ENCODE results near the gene GNPTAB. TPM values are rescaled to one million over a fixed set of nuclear protein-coding genes. Genes with fewer than 3 reads are reported as not detected.
A peak's percentile ranks its signal among the peaks of the same experiment; 100 is the strongest.

The GNPTAB gene
- total RNA-seq, 2 experiments from 2014 or later, result 19.6 to 20.2 TPM

- POLR2A ChIA-PET, result no interaction called here
- CTCF ChIA-PET, result interaction anchor here (0.6 to 1.0 kb wide), 2 partner anchors 24 to 71 kb away, joined by 3 read pairs; no protein-coding TSS in a partner anchor
- Mint-ChIP-seq H3K4me1 (ENCODE audit: low read depth) (peaks cover 2% of the 10 kb centered on the region), H3K36me3 (no peaks in the 10 kb centered on the region), H3K27ac (no peak overlapping the region), H3K4me3 (no peak overlapping the region), H3K9me3 (no peaks in the 10 kb centered on the region), H3K27me3 (no peaks in the 10 kb centered on the region)
- intact Hi-C loops (cut with micrococcal nuclease), result no loop called here
- DNase-seq, result no peak
These were observed 14.5 kb upstream of the GNPTAB start for GRCh38 chr12:101845137-101845711.

- no peak for DNase-seq
- Mint-ChIP-seq H3K9me3 (no peaks in the 10 kb centered on the region), H3K27me3 (no peaks in the 10 kb centered on the region), H3K4me3 (no peak overlapping the region), H3K36me3 (no peaks in the 10 kb centered on the region), H3K27ac (no peak overlapping the region), H3K4me1 (ENCODE audit: low read depth) (peaks cover 10% of the 10 kb centered on the region)
- intact Hi-C loops (cut with micrococcal nuclease), result no loop called here
- POLR2A ChIA-PET, result no interaction called here
- CTCF ChIA-PET, result interaction anchor here (1.1 to 6.8 kb wide), 8 partner anchors 14 to 118 kb away, joined by 3 to 141 read pairs (median 13); partner anchors contain the start of gene GNPTAB
These were observed 10.3 kb upstream of the GNPTAB start for GRCh38 chr12:101841069-101841468.

- Mint-ChIP-seq H3K27ac (no peak overlapping the region), H3K27me3 (no peaks in the 10 kb centered on the region), H3K4me3 (no peak overlapping the region), H3K9me3 (no peaks in the 10 kb centered on the region), H3K4me1 (ENCODE audit: low read depth) (peaks cover 10% of the 10 kb centered on the region), H3K36me3 (no peaks in the 10 kb centered on the region)
- POLR2A ChIA-PET, result interaction anchor here (1.0 kb wide), 1 partner anchor 9 kb away, joined by 3 read pairs; the partner anchor contains the start of gene GNPTAB
- intact Hi-C loops (cut with micrococcal nuclease), result loop anchor here (1.0 to 10.0 kb wide), 3 partner anchors 66 to 425 kb away; no protein-coding TSS in a partner anchor
- CTCF ChIA-PET, result interaction anchor here (0.8 to 6.8 kb wide), 39 partner anchors 9 to 432 kb away, joined by 3 to 141 read pairs (median 4); partner anchors contain the start of genes ARL1 and GNPTAB
- DNase-seq, result peak; percentile 74
These were observed 8.8 kb upstream of the GNPTAB start for GRCh38 chr12:101839324-101840283.

- peak overlapping the region; percentile 13 for H3K27ac Mint-ChIP-seq
- H3K4me3 Mint-ChIP-seq, result no peak overlapping the region
- intact Hi-C loops (cut with micrococcal nuclease), result loop anchor here (1.0 to 10.0 kb wide), 3 partner anchors 65 to 424 kb away; no protein-coding TSS in a partner anchor
- H3K9me3 Mint-ChIP-seq, result no peaks in the 10 kb centered on the region
- ChIA-PET CTCF (interaction anchor here (0.8 to 6.8 kb wide), 14 partner anchors 12 to 424 kb away, joined by 3 to 141 read pairs (median 4); partner anchors contain the start of gene GNPTAB), POLR2A (no interaction called here)
- peak; percentile 17 for DNase-seq
- H3K27me3 Mint-ChIP-seq, result no peaks in the 10 kb centered on the region
- peaks cover 10% of the 10 kb centered on the region for H3K4me1 Mint-ChIP-seq (ENCODE audit: low read depth)
- H3K36me3 Mint-ChIP-seq, result no peaks in the 10 kb centered on the region
These were observed 8.0 kb upstream of the GNPTAB start for GRCh38 chr12:101838628-101839323.

GRCh38 chr12:101832030-101832429, 1.3 kb upstream of the GNPTAB start:
- H3K36me3 Mint-ChIP-seq, result no peaks in the 10 kb centered on the region
- H3K4me1 Mint-ChIP-seq (ENCODE audit: low read depth), result peaks cover 26% of the 10 kb centered on the region
- ChIA-PET CTCF (interaction anchor here (1.2 to 12.5 kb wide), 9 partner anchors 9 to 133 kb away, joined by 6 to 155 read pairs (median 21); partner anchors contain the start of gene CHPT1), POLR2A (no interaction called here)
- no peak for DNase-seq
- no peak overlapping the region for H3K27ac Mint-ChIP-seq
- intact Hi-C loops (cut with micrococcal nuclease), result loop anchor here (10.0 kb wide), 1 partner anchor 267 kb away; no protein-coding TSS in a partner anchor
- H3K27me3 Mint-ChIP-seq, result no peaks in the 10 kb centered on the region
- H3K9me3 Mint-ChIP-seq, result no peaks in the 10 kb centered on the region
- H3K4me3 Mint-ChIP-seq, result no peak overlapping the region

GRCh38 chr12:101829639-101830366, 956 bp downstream of the GNPTAB start:
- Mint-ChIP-seq H3K27me3 (no peaks in the 10 kb centered on the region), H3K4me3 (peak overlapping the region; percentile 96), H3K9me3 (no peaks in the 10 kb centered on the region), H3K4me1 (ENCODE audit: low read depth) (peaks cover 44% of the 10 kb centered on the region), H3K36me3 (no peaks in the 10 kb centered on the region), H3K27ac (peak overlapping the region; percentile 81)
- DNase-seq, result no peak
- POLR2A ChIA-PET, result interaction anchor here (0.7 to 2.2 kb wide), 6 partner anchors 9 to 422 kb away, joined by 3 to 8 read pairs (median 5); partner anchors contain the start of gene ARL1
- CTCF ChIA-PET, result interaction anchor here (0.6 to 12.5 kb wide), 24 partner anchors 9 to 597 kb away, joined by 3 to 155 read pairs (median 6); partner anchors contain the start of gene CHPT1
- intact Hi-C loops (cut with micrococcal nuclease), result loop anchor here (1.0 to 10.0 kb wide), 6 partner anchors 37 to 423 kb away; partner anchors contain the start of genes ARL1 and CHPT1

GRCh38 chr12:101828463-101829196, 2.1 kb downstream of the GNPTAB start:
- no peaks in the 10 kb centered on the region for H3K36me3 Mint-ChIP-seq
- intact Hi-C loops (cut with micrococcal nuclease), result no loop called here
- H3K9me3 Mint-ChIP-seq, result no peaks in the 10 kb centered on the region
- no peak overlapping the region for H3K4me3 Mint-ChIP-seq
- CTCF ChIA-PET, result interaction anchor here (1.5 to 12.5 kb wide), 5 partner anchors 8 to 56 kb away, joined by 3 to 155 read pairs (median 64); no protein-coding TSS in a partner anchor
- no peaks in the 10 kb centered on the region for H3K27me3 Mint-ChIP-seq
- DNase-seq, result no peak
- H3K27ac Mint-ChIP-seq, result no peak overlapping the region
- peaks cover 52% of the 10 kb centered on the region for H3K4me1 Mint-ChIP-seq (ENCODE audit: low read depth)
- POLR2A ChIA-PET, result no interaction called here

GRCh38 chr12:101826766-101827368, 3.9 kb downstream of the GNPTAB start:
- no peaks in the 10 kb centered on the region for H3K9me3 Mint-ChIP-seq
- ChIA-PET POLR2A (no interaction called here), CTCF (interaction anchor here (1.3 to 12.5 kb wide), 4 partner anchors 14 to 54 kb away, joined by 3 to 155 read pairs (median 92); no protein-coding TSS in a partner anchor)
- DNase-seq, result no peak
- intact Hi-C loops (cut with micrococcal nuclease), result no loop called here
- no peak overlapping the region for H3K27ac Mint-ChIP-seq
- H3K27me3 Mint-ChIP-seq, result no peaks in the 10 kb centered on the region
- H3K4me3 Mint-ChIP-seq, result no peak overlapping the region
- H3K36me3 Mint-ChIP-seq, result no peaks in the 10 kb centered on the region
- peaks cover 60% of the 10 kb centered on the region for H3K4me1 Mint-ChIP-seq (ENCODE audit: low read depth)

GRCh38 chr12:101824831-101825230, 5.9 kb downstream of the GNPTAB start:
- no peak for DNase-seq
- CTCF ChIA-PET, result interaction anchor here (1.4 to 12.5 kb wide), 3 partner anchors 16 to 52 kb away, joined by 3 to 155 read pairs (median 121); no protein-coding TSS in a partner anchor
- H3K4me3 Mint-ChIP-seq, result no peak overlapping the region
- no peak overlapping the region for H3K27ac Mint-ChIP-seq
- peaks cover 62% of the 10 kb centered on the region for H3K4me1 Mint-ChIP-seq (ENCODE audit: low read depth)
- peaks cover 2% of the 10 kb centered on the region for H3K36me3 Mint-ChIP-seq
- intact Hi-C loops (cut with micrococcal nuclease), result no loop called here
- H3K9me3 Mint-ChIP-seq, result no peaks in the 10 kb centered on the region
- no peaks in the 10 kb centered on the region for H3K27me3 Mint-ChIP-seq
- POLR2A ChIA-PET, result no interaction called here

- DNase-seq, result peak; percentile 75
- Mint-ChIP-seq H3K36me3 (peaks cover 7% of the 10 kb centered on the region), H3K27me3 (no peaks in the 10 kb centered on the region), H3K4me1 (ENCODE audit: low read depth) (peaks cover 64% of the 10 kb centered on the region), H3K9me3 (peaks cover 4% of the 10 kb centered on the region), H3K27ac (no peak overlapping the region), H3K4me3 (no peak overlapping the region)
- intact Hi-C loops (cut with micrococcal nuclease), result no loop called here
- CTCF ChIA-PET, result interaction anchor here (0.6 to 12.5 kb wide), 11 partner anchors 10 to 129 kb away, joined by 3 to 155 read pairs (median 3); no protein-coding TSS in a partner anchor
- POLR2A ChIA-PET, result interaction anchor here (0.9 kb wide), 1 partner anchor 28 kb away, joined by 3 read pairs; no protein-coding TSS in a partner anchor
These were observed 6.9 kb downstream of the GNPTAB start for GRCh38 chr12:101823891-101824290.

All from activated CD4-positive, alpha-beta memory T cell treated with anti-CD3 and anti-CD28 coated beads for 36 hours (primary cell).